ACC112 (cell line): ENCODE results near the gene OS9.
A peak's percentile ranks its signal among the peaks of the same experiment; 100 is the strongest.

Experiments used
- H2AFZ ChIP-seq: fragments of 200-600 bp; sonication (generic); one replicate; pipeline ENCODE4 v1.6.0; 2017; ENCODE audit warnings: antibody characterized with exemption, low read length; ENCODE audit not compliant: unreplicated experiment
- H3K27ac ChIP-seq: fragments of 200-600 bp; sonication (generic); 2 replicates; pipeline ENCODE4 v1.5.1; 2014; ENCODE audit warnings: low read depth, mild to moderate bottlenecking, antibody characterized with exemption, low read length, moderate library complexity
- H3K27me3 ChIP-seq: fragments of 200-600 bp; sonication (generic); 2 replicates; pipeline ENCODE4 v1.6.1; 2014; ENCODE audit warnings: mild to moderate bottlenecking, antibody characterized with exemption, low read length, moderate library complexity, mixed read lengths; ENCODE audit not compliant: insufficient read depth
- H3K36me3 ChIP-seq: fragments of 200-600 bp; sonication (generic); 2 replicates; pipeline ENCODE4 v1.6.1; 2016; ENCODE audit warnings: mild to moderate bottlenecking, antibody characterized with exemption, low read length, moderate library complexity, mixed read lengths; ENCODE audit not compliant: insufficient read depth
- H3K4me1 ChIP-seq: fragments of 200-600 bp; sonication (generic); one replicate; pipeline ENCODE4 v1.6.1; 2016; ENCODE audit warnings: low read length, mixed read lengths; ENCODE audit not compliant: insufficient read depth, unreplicated experiment, control insufficient read depth
- H3K4me3 ChIP-seq: fragments of 200-600 bp; sonication (generic); 2 replicates; pipeline ENCODE4 v1.5.1; 2014; ENCODE audit warnings: mild to moderate bottlenecking, low read depth, low read length
- H3K79me2 ChIP-seq: fragments of 200-600 bp; sonication (generic); one replicate; pipeline ENCODE4 v1.6.0; 2016; ENCODE audit warnings: low read length; ENCODE audit not compliant: control insufficient read depth, unreplicated experiment, insufficient read depth

The OS9 gene

DNA sequence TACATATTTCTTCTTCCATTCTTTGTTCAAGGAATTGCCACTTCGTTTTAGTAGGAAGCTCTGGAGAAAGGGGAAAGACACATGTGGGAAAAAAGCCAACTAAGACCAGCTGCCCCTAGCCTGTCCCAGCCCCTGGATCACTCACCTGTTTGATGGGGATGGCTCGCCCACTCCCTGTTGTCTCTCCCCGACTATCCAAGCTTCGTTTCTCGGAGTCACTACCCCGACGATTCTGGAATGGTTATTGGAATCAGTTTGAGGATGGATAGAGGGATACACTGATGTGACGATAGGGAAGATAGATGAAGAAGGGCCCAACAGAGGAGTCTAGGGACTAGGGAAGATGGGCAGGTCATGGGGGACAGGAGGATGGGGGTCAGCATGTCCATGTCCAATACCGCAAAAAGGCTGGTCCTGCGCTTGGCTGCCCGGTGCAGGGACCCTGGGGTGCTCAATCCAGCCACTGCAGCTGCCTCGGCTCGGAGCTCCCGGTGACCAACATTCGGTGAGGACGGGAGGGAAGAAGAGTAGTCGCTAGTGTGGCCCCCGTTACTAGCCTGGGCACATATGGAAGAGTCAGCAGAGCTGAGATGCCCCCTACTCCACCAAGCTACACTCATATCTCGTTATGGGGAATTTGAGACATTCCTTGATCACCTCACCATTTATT is 37.6 kb downstream of the OS9 start:
- Histone ChIP-seq H3K27ac (no peak overlapping the region), H2AFZ (no peak overlapping the region), H3K4me3 (no peak overlapping the region), H3K36me3 (no peaks in the 10 kb centered on the region), H3K79me2 (no peaks in the 10 kb centered on the region), H3K27me3 (peaks cover 30% of the 10 kb centered on the region), H3K4me1 (peaks cover 6% of the 10 kb centered on the region)

DNA sequence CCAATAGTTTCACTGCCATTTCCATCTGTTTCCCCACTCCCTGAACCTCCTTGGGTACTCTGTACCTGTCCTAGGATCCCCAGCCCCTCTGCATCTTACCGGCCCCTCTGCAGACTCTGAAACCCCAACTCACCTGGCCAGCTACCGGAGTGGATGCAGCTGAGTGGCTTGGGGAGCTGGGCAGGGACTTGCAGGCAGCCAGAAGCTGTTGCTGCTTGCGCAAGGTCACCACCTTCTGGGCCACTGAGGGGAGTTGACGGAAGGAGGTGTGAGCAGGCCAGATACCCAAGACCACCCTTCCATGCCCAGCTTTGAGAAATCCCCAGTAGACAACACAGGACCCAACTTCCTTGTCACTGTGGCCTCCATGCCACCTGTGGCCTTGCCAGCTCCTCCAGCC is 38.3 kb downstream of the OS9 start:
- H2AFZ ChIP-seq, result no peak overlapping the region
- H3K27me3 ChIP-seq, result peaks cover 37% of the 10 kb centered on the region
- H3K27ac ChIP-seq, result no peak overlapping the region
- no peak overlapping the region for H3K4me3 ChIP-seq
- no peaks in the 10 kb centered on the region for H3K79me2 ChIP-seq
- no peaks in the 10 kb centered on the region for H3K36me3 ChIP-seq
- H3K4me1 ChIP-seq, result peaks cover 8% of the 10 kb centered on the region

DNA sequence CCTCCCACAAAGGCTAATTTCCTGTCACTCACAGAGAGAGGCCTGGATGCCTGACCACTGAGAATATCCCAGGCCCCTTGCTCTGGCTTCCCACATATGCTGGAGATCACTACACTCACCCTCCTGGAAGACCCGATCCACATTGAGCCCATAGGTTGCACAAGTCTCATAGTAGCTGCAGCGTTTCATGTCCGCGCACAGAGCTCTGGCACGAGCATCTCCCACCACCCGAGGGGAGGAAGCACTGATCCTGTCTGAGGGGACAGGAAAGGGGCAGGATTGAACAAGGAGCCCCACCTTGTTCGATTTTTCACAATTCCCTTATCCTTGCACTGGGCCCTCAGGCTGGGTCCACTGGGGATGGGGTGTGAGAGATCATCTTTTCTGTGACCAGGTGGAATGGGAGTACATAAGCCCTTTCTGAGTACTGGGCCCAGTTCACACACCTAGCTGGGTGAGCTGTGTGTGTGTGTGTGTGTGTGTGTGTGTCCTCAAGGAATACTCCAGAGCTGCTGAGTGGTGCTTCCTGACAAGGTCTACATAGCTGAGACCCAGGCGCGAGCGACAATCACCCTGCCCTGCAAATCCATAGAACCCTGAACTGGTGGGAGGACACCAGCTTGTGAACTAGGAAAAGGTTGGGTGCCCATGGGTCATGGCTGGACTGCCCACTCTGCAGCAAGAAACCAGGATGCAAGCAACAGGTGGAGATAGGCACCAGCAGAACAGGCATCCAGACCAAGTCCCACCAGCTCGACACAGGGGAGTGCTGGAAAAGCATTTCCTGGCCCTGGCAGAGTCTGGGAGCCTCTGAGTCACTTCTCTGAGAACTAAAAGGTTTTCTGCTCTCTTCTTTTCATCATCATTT is 39.0 kb downstream of the OS9 start:
- H3K4me3 ChIP-seq, result no peak overlapping the region
- H3K4me1 ChIP-seq, result peaks cover 12% of the 10 kb centered on the region
- no peaks in the 10 kb centered on the region for H3K36me3 ChIP-seq
- no peak overlapping the region for H2AFZ ChIP-seq
- peaks cover 41% of the 10 kb centered on the region for H3K27me3 ChIP-seq
- H3K27ac ChIP-seq, result no peak overlapping the region
- H3K79me2 ChIP-seq, result no peaks in the 10 kb centered on the region

DNA sequence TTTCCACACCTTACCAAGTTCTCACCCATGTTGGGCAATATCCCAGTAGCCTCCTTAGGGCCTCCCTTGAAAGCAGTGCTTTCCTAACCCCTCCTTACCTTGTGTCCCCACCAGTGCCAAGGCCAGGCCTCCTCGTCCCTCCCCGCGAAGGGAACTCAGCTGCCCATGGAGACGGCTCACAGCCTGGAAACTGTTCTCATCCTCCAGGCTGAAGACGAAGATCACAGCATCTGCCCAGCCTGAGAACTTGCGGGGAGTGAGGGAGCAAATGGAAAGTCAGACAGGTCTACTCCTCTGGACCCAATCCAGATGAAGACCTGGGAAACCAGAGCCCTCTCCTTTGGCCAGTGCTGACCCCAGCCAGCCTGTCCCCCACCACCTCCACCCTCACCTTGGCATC is 40.0 kb downstream of the OS9 start:
- H3K79me2 ChIP-seq, result no peaks in the 10 kb centered on the region
- peaks cover 14% of the 10 kb centered on the region for H3K4me1 ChIP-seq
- no peaks in the 10 kb centered on the region for H3K36me3 ChIP-seq
- no peak overlapping the region for H3K27ac ChIP-seq
- H3K27me3 ChIP-seq, result peaks cover 50% of the 10 kb centered on the region
- H3K4me3 ChIP-seq, result no peak overlapping the region
- no peak overlapping the region for H2AFZ ChIP-seq

DNA sequence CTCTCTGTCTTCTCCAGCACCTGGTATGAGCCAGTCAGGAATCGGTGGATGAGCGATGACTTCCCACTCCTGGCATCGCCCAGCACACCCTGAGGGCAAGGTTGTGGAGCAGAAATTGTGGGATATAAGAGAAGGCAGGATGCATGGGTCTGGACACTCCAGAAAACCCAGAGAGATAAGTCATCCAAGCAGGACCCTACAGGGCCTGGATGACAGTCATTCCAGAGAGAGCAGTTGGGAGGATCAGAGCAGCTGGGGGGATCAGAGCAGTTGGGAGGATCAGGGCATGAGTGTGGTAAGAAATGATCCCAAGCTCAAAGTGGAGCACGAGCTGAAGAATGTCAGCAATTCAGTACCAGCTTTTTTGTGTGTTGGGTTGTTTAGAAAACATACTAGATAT is 40.7 kb downstream of the OS9 start:
- Histone ChIP-seq H3K4me1 (peaks cover 14% of the 10 kb centered on the region), H3K4me3 (no peak overlapping the region), H3K27me3 (peaks cover 57% of the 10 kb centered on the region), H3K27ac (no peak overlapping the region), H3K79me2 (no peaks in the 10 kb centered on the region), H2AFZ (no peak overlapping the region), H3K36me3 (no peaks in the 10 kb centered on the region)

DNA sequence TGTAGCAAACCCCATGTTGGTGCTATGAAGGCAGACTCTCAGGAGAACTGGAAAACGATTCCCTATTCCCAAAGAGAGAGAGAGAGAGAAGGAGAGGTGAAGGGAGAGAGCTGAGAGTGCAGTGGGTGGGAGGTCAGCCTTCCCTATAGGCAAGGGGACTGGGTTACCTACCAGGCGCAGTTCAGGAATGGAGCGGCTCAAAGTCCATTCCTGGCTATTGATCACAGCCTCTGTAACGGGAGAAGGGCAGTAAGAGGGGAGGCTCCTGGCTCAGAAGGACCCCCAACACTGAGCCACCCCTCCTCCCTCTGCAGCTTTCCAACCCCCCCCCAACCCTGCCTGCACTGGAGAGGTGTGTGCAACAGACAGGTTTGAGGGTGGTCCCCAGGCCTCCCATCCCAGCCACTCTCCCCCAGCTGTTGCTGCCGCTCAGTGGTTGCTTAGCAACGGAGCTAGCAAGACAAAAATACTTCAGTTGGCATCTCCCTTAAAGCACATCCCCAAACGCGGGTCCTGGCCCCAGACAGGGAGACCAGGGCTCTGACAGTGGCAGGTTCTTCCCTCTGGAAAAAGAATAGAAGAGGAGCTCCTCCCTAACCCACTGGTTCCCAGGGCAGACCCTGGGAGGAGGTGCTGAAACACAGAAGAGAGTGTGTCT is 41.4 kb downstream of the OS9 start:
- peaks cover 14% of the 10 kb centered on the region for H3K4me1 ChIP-seq
- peak overlapping the region; percentile 57; the same call in 1 of the 2 replicates for H3K4me3 ChIP-seq
- H2AFZ ChIP-seq, result no peak overlapping the region
- no peaks in the 10 kb centered on the region for H3K36me3 ChIP-seq
- H3K27me3 ChIP-seq, result peaks cover 64% of the 10 kb centered on the region
- no peak overlapping the region for H3K27ac ChIP-seq
- no peaks in the 10 kb centered on the region for H3K79me2 ChIP-seq

DNA sequence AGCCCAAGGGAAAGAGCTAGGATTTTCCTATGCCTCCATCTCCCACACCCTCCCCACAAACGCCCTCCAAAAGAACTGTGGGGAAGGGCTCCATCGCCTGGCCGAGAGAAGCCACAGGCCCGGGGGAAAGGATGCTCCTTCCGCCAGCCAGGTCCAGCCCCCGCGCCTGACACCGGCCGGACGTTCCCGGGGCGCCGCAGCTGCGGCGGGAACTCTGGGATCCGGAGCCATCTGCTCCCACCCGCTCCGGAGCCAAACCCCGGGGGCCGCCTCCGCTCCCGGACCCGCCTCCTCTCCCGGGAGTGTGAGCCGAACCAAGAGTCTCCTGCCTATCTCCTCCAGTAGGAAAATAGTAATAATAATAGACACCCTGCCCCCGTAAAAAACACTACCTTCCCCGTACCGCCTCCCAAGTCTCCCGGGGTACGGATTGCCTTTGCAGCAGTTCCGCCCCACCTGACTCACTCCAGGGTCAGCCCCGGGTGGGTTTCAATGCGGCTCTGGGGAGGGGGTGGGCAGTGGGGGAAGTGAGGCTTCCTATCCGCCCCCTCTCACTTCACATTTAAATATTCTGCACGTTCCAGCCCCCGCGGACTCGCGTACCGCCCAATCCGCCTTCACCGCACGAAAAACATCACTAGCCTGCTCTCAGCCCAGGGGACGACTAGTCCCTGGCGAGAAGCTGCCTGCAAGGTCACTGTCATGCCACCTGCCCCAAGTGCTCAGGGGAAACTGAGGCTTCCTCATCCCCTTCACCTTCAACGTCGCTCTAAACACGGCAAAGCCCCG is 42.2 kb downstream of the OS9 start:
- peak overlapping the region; percentile 57 for H3K4me3 ChIP-seq
- H2AFZ ChIP-seq, result peak overlapping the region; percentile 8
- H3K4me1 ChIP-seq, result peaks cover 14% of the 10 kb centered on the region
- H3K79me2 ChIP-seq, result no peaks in the 10 kb centered on the region
- peaks cover 72% of the 10 kb centered on the region for H3K27me3 ChIP-seq
- no peak overlapping the region for H3K27ac ChIP-seq
- H3K36me3 ChIP-seq, result no peaks in the 10 kb centered on the region

DNA sequence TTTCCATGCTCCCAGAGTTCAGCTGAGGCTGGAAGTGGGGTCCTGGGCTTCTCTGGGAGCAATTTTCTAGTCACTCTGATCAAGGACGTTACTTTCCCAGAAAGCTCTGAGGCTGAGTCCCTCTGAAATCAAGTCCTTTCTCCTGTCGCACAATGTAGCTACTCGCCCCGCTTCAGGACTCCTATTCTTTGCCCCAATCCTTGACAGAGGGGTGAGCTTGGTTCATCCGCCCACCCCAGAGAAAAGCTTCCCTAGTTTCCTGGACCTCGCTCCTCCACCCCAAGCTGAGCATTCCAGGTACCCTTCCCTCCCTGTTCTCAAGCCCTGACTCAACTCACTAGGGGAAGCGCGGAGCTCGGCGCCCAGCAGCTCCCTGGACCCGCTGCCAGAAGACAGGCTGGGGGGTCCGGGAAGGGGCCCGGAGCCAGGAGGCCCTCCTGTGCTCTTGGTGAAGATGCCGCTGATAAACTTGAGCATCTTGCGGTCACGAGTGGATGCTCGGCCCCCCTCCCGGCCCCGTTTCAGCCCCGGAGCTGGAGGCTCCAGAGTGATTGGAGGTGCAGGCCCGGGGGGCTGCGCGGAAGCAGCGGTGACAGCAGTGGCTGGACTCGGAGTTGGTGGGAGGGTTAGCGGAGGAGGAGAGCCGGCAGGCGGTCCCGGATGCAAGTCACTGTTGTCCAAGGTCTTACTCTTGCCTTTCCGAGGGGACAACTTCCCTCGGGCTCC is 43.0 kb downstream of the OS9 start:
- Histone ChIP-seq H3K36me3 (no peaks in the 10 kb centered on the region), H3K4me3 (peak overlapping the region; percentile 68), H3K79me2 (no peaks in the 10 kb centered on the region), H3K4me1 (peaks cover 14% of the 10 kb centered on the region), H3K27me3 (peaks cover 74% of the 10 kb centered on the region), H3K27ac (no peak overlapping the region), H2AFZ (no peak overlapping the region)

DNA sequence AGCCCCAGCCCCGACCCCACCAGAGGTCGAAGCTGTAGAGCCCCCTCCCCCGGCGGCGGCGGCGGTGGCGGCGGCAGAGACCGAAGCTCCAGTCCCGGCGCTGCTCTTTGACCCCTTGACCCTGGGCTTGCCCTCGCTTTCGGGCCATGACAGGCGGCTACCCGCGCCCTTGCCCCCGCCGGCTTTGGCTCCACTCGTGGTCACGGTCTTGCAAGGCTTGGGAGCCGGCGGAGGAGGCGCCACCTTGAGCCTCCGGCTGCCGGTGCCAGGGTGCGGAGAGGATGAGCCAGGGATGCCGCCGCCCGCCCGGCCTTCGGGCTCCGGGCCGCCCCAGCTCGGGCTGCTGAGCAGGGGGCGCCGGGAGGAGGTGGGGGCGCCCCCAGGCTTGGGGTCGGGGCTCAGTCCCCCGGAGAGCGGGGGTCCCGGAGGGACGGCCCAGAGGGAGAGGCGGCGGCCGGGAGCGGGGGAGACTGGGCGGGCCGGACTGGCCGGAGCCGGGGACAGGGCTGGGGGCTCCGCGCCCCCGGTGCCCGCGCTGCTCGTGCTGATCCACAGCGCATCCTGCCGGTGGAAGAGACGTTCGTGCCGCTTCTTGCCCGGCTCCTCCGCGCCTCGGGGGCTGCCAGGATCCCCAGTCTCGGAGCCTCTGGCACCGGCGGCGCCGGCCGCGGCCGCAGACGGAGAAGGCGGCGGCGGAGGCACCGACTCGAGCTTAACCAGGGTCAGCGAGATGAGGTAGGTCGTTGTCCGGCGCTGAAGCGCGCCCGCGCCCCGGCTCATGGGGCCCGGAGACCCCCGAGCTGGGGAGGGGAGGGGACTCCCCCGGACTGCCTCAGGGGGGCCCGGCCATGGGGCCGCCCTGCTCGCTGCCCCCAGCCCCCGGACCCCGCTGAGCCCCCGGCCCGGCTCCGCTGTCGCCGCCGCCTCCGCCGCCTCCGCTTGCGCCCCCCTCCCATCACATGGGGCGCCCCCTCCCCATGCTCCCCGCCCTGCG is 43.8 kb downstream of the OS9 start:
- peak overlapping the region; percentile 68 for H3K4me3 ChIP-seq
- H3K79me2 ChIP-seq, result no peaks in the 10 kb centered on the region
- peaks cover 74% of the 10 kb centered on the region for H3K27me3 ChIP-seq

More for the DNA sequence above, 43.8 kb downstream of the OS9 start:
- peaks cover 14% of the 10 kb centered on the region for H3K4me1 ChIP-seq
- no peaks in the 10 kb centered on the region for H3K36me3 ChIP-seq
- H3K27ac ChIP-seq, result no peak overlapping the region
- peak overlapping the region; percentile 67 for H2AFZ ChIP-seq
